HEK293T (cell line): Measurements from ENCODE around the gene TTC16.
"Not testable (repeated sequence)": the region's sequence is repeated elsewhere in the genome, so short reads cannot be mapped to it uniquely, and the experiment has no call there.

ENCODE experiments used
- CTCF ChIA-PET: fragments of 350-600 bp; formaldehyde crosslinking; extraction: SDS; loops from one replicate; lab custom pipeline; 2021; ENCODE audit warnings: antibody characterized with exemption, inconsistent platforms; lab: Yijun Ruan, JAX
- POLR2A ChIA-PET: fragments of 350-600 bp; formaldehyde crosslinking; extraction: SDS; loops from one replicate; lab custom pipeline; 2020; ENCODE audit warnings: antibody characterized with exemption, inconsistent platforms; lab: Yijun Ruan, JAX
- DNase-seq: peaks from one replicate; pipeline ENCODE4 v3.0.0; 2012; ENCODE audit warnings: mixed read lengths; ENCODE audit errors: extremely low spot score
- ARNT ChIP-seq: fragments of 450-650 bp; IDR thresholded peaks from 2 replicates; pipeline ENCODE4 v1.6.1; 2017; ENCODE audit warnings: mild to moderate bottlenecking
- BHLHE40 ChIP-seq: fragments of 450-650 bp; IDR thresholded peaks from 2 replicates; pipeline ENCODE4 v1.6.1; 2016; ENCODE audit warnings: mild to moderate bottlenecking, moderate library complexity, borderline replicate concordance
- CTBP1 ChIP-seq: fragments of 450-650 bp; IDR thresholded peaks from 2 replicates; pipeline ENCODE4 v1.6.1; 2016; ENCODE audit warnings: borderline replicate concordance
- ELF4 ChIP-seq: fragments of 450-650 bp; IDR thresholded peaks from 2 replicates; pipeline ENCODE4 v1.6.1; 2017; ENCODE audit warnings: antibody characterized with exemption
- FOXA1 ChIP-seq: fragments of 450-650 bp; IDR thresholded peaks from 2 replicates; pipeline ENCODE4 v1.6.1; 2016; ENCODE audit warnings: mild to moderate bottlenecking
- FOXK2 ChIP-seq: fragments of 450-650 bp; IDR thresholded peaks from 2 replicates; pipeline ENCODE4 v1.6.1; 2016; ENCODE audit warnings: mild to moderate bottlenecking
- FOXM1 ChIP-seq: fragments of 450-650 bp; IDR thresholded peaks from 2 replicates; pipeline ENCODE4 v1.6.1; 2017; ENCODE audit warnings: mild to moderate bottlenecking, borderline replicate concordance
- HDGF ChIP-seq: fragments of 450-650 bp; IDR thresholded peaks from 2 replicates; pipeline ENCODE4 v1.6.1; 2017; ENCODE audit warnings: antibody characterized with exemption, borderline replicate concordance
- L3MBTL2 ChIP-seq: fragments of 450-650 bp; conservative IDR thresholded peaks from 2 replicates; pipeline ENCODE4 v1.6.1; 2016; ENCODE audit warnings: mild to moderate bottlenecking
- LEF1 ChIP-seq: fragments of 450-650 bp; IDR thresholded peaks from 2 replicates; pipeline ENCODE4 v1.6.1; 2017; ENCODE audit warnings: mild to moderate bottlenecking, borderline replicate concordance
- NFRKB ChIP-seq: fragments of 450-650 bp; IDR thresholded peaks from 2 replicates; pipeline ENCODE4 v1.6.1; 2016; ENCODE audit warnings: mild to moderate bottlenecking, moderate library complexity
- SP1 ChIP-seq: fragments of 450-650 bp; IDR thresholded peaks from 2 replicates; pipeline ENCODE4 v1.6.1; 2017
- SUZ12 ChIP-seq: fragments of 450-650 bp; IDR thresholded peaks from 2 replicates; pipeline ENCODE4 v1.6.1; 2016; ENCODE audit warnings: mild to moderate bottlenecking
- TARDBP ChIP-seq: fragments of 450-650 bp; IDR thresholded peaks from 2 replicates; pipeline ENCODE4 v1.6.1; 2016
- ZNF384 ChIP-seq: fragments of 450-650 bp; IDR thresholded peaks from 2 replicates; pipeline ENCODE4 v1.6.1; 2016
- TF ChIP-seq, protein P1 (sequence below): fragments of 450-650 bp; IDR thresholded peaks from 2 replicates; pipeline ENCODE4 v1.6.1; 2016

TTC16 gene

DNA sequence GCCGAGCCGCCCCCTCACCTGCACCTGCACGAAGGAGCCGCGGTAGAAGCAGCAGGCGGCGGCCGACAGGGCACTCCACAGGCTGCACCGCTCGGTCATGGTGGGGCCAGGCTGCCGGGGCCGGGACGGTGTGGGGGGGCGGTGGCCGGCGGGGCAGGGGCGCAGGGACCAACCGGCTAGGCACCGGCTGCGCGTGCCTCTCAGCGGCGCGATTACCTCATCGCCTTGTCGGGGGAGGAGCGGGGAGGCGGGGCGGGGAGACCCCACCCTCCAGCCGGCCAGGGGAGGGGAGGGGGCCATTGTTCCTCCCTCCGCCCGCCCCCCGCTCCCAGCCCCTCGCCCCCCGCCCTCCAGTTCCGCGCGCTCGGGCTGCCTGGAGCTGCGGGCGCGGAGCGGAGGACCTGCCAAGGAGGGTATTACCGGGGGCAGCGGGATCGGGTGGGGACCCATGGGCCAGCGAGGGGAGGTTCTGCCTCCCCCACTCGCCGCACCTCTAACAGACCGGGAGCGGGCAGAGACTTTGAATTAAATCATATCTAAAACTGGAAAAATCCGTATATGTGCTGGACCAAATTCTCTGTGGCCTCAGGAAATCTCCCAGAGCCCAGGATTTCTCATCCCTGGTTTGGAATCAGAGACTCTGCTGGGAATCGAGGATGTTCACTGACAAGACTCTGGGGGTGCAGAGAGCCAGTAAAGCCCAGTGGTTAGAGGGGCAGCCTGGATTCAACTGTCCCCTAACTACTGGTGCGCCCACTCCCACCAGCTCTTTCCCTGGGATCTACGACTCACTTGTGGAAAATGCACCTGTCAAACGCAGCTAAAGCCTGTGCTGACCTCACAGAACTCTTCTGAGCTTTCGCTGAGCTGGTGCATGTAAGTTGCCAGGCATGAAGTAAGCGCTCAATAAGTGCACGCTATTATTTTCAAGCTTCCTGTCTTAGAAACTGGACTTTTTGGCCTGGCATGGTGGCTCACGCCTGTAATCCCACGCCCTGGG is 39.5 kb downstream of the TTC16 start:
- POLR2A ChIA-PET = no interaction called here
- TF ChIP-seq HDGF (no peak), FOXK2 (no peak), ELF4 (no peak), FOXM1 (no peak), ARNT (no peak), NFRKB (no peak)
- no peak for DNase-seq
- CTCF ChIA-PET = interaction anchor here (0.7 kb wide), 1 partner anchor 102 kb away, joined by 5 read pairs; no protein-coding TSS in a partner anchor

DNA sequence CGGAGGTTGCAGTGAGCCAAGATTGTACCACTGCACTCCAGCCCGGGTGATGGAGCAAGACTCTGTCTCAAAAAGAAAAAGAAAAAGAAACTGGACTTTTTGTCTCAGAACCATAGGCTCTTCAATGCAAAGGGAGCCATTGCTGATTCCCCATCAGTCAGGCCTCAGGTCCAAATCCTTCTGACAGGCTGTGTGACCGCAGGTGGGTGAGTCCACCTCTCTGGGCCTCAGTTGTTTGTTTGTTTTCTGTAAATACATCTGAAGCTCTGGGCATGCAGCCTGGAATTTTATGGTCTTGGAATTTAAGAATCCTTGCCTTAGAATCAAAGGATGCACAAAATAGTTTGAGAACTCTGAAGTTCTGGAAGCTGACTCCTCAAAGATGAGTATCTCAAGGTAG is 40.4 kb downstream of the TTC16 start:
- no peak for DNase-seq
- ChIA-PET CTCF (interaction anchor here (0.6 to 0.7 kb wide), 2 partner anchors 101 to 174 kb away, joined by 5 to 8 read pairs; no protein-coding TSS in a partner anchor), POLR2A (no interaction called here)
- TF ChIP-seq ZNF384 (no peak), ARNT (no peak)

DNA sequence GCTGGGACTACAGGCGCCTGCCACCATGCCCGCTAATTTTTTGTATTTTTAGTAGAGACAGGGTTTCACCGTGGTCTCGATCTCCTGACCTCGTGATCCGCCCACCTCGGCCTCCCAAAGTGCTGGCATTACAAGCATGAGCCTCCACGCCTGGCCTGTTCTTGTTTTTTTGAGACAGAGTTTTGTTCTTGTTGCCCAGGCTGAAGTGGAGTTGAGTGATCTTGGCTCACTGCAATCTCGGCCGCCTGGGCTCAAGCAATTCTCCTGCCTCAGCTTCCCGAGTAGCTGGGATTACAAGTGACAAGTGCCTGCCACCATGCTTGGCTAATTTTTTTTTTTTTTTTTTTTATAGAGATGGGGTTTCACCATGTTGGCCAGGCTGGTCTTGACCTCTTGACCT is 40.9 kb downstream of the TTC16 start:
- POLR2A ChIA-PET, DNase-seq: not testable (repeated sequence)
- CTCF ChIA-PET = interaction anchor here (0.6 kb wide), 1 partner anchor 173 kb away, joined by 8 read pairs; no protein-coding TSS in a partner anchor

DNA sequence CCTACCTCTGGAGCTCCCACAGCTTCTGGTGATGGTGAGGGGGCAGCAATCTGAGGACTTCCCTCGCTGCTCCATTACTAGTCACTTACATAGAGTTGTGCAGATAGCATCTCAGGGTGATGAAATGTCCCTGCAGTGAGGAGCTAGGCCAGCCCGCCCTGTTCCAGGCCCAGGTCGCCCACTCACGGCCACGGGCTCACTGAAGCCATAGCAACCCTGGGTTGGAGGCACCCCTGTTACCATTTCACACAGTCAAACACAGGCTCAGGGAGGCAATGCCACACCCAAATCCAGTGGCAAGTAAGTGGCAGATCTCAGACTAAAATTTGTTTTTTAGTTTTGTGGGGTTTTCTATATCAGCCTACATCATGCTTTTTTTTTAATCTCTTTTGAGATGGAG is 43.0 kb downstream of the TTC16 start:
- ChIA-PET CTCF (no interaction called here), POLR2A (no interaction called here)
- TF ChIP-seq HDGF = no peak
- no peak for TF ChIP-seq LEF1
- no peak for TF ChIP-seq FOXA1
- TF ChIP-seq, protein P1, sequence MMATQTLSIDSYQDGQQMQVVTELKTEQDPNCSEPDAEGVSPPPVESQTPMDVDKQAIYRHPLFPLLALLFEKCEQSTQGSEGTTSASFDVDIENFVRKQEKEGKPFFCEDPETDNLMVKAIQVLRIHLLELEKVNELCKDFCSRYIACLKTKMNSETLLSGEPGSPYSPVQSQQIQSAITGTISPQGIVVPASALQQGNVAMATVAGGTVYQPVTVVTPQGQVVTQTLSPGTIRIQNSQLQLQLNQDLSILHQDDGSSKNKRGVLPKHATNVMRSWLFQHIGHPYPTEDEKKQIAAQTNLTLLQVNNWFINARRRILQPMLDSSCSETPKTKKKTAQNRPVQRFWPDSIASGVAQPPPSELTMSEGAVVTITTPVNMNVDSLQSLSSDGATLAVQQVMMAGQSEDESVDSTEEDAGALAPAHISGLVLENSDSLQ = no peak
- no peak for TF ChIP-seq SUZ12
- TF ChIP-seq NFRKB = no peak
- TF ChIP-seq ZNF384 = no peak
- no peak for TF ChIP-seq ARNT
- TF ChIP-seq L3MBTL2 = no peak
- no peak for TF ChIP-seq BHLHE40
- no peak for TF ChIP-seq ELF4
- no peak for DNase-seq

DNA sequence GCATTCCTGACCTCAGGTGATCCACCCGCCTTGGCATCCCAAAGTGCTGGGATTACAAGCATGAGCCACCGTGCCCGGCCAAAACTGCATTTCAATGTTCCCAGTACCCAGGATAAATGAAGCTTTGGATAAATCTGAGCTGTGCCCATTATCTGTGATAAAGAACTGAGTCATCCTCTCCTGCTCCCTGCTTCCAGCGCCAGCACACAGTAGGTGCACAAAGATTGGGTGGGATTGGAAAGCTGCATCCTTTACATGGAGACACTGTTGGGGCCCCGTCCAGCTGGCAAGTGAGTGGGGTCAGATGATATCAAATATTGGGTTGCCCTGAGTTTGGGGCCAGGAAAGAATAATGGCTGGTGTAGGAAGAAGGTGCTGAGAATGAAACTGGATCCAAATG is 45.2 kb downstream of the TTC16 start:
- ChIA-PET CTCF (no interaction called here), POLR2A (no interaction called here)
- DNase-seq = no peak
- TF ChIP-seq TARDBP (no peak), SUZ12 (no peak), FOXA1 (no peak), BHLHE40 (no peak), ARNT (no peak), ELF4 (no peak), LEF1 (no peak), ZNF384 (no peak), FOXK2 (no peak), SP1 (no peak), NFRKB (no peak), CTBP1 (no peak), L3MBTL2 (no peak), FOXM1 (no peak), HDGF (no peak)
- TF ChIP-seq, protein P1 = no peak

DNA sequence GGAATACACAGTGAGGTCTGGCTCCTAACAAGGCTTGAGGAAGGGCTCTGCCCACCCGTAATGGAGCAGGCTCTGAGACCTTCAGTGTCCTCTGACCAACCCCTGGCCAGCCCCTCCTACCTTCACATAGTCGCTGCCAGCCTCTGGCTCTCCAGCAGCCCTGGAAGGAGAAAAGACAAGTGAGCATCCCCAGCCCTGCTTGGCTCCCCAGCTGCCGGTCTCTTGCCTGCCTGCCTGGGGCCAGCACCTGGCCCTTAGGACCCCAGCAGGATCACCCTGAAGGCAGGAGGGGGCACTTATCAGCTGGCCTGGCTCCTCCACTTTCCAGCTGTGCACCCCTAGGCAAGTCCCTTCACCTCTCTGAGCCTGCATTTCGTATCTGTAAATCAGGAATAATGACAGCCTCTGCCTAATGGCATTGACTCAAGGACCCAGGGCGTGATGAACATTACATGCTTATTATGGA is 45.6 kb downstream of the TTC16 start:
- ChIA-PET POLR2A (no interaction called here), CTCF (no interaction called here)
- no peak for TF ChIP-seq SP1
- no peak for TF ChIP-seq FOXA1
- no peak for TF ChIP-seq BHLHE40
- TF ChIP-seq ZNF384 = no peak
- TF ChIP-seq CTBP1 = no peak
- no peak for TF ChIP-seq NFRKB
- no peak for TF ChIP-seq TARDBP

DNA sequence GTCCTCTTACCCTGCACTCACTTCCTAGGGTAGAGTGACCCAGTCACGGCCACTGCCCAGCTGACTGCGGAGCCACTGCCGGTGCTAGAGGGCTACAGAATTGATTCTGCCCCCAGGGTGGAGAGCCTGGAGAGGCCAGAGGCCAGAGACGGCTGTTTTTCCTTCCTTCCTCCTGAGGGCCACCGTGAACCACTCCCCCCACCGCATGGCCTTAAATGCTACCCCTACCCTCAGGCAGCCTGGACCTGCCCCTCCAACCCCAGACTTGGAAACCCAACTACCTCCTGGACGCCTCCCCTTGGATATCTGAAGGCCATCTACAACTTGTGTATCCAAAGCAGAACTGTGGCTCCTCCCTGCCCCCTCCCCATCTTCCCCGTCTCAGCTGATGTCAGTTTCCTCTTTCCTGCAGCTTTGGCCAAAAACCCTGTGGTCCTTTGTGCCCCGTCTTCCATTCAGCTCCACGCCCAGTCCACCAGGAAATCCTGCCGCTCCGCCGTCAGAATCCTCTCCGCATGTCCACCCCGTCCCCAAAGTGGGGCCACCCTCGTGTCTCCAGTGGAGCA is 46.3 kb downstream of the TTC16 start:
- no peak for DNase-seq
- CTCF ChIA-PET = no interaction called here
- POLR2A ChIA-PET = interaction anchor here (0.6 kb wide), 1 partner anchor 63 kb away, joined by 3 read pairs; no protein-coding TSS in a partner anchor
- no peak for TF ChIP-seq SP1
- TF ChIP-seq TARDBP = no peak
- TF ChIP-seq ZNF384 = no peak
- TF ChIP-seq L3MBTL2 = no peak
- no peak for TF ChIP-seq FOXK2
- TF ChIP-seq, protein P1 = no peak

More for the DNA sequence above, 45.6 kb downstream of the TTC16 start:
- DNase-seq = no peak
